GM20431 (cell line): ENCODE results near the gene KNSTRN.

Experiments used
- in situ Hi-C: fragments of 300-500 bp; cut with MseI, MboI; formaldehyde crosslinking; loops from one replicate; pipeline ENCODE4 v1.15.0; 2020; ENCODE audit warnings: low sequenced_read_pairs; ENCODE audit not compliant: unreplicated experiment

KNSTRN gene

GRCh38 chr15:40421246-40422157 lies 39.0 kb downstream of the KNSTRN start:
- in situ Hi-C loops: loop anchor here (10.0 kb wide), 1 partner anchor 77 kb away; the partner anchor contains the start of gene CCDC9B

GRCh38 chr15:40424483-40425115 lies 42.1 kb downstream of the KNSTRN start:
- in situ Hi-C loops: loop anchor here (10.0 kb wide), 1 partner anchor 80 kb away; the partner anchor contains the start of gene CCDC9B

- in situ Hi-C loops: loop anchor here (10.0 kb wide), 1 partner anchor 81 kb away; the partner anchor contains the start of gene CCDC9B
Measured at GRCh38 chr15:40425681-40426080, 43.2 kb downstream of the KNSTRN start.

- in situ Hi-C loops: loop anchor here (10.0 kb wide), 1 partner anchor 82 kb away; the partner anchor contains the start of gene CCDC9B
Measured at GRCh38 chr15:40427188-40427587, 44.7 kb downstream of the KNSTRN start.

- in situ Hi-C loops: loop anchor here (10.0 kb wide), 1 partner anchor 83 kb away; the partner anchor contains the start of gene CCDC9B
Measured at GRCh38 chr15:40428185-40428584, 45.7 kb downstream of the KNSTRN start.

- in situ Hi-C loops: loop anchor here (10.0 kb wide), 1 partner anchor 84 kb away; the partner anchor contains the start of gene CCDC9B
Measured at GRCh38 chr15:40429068-40429710, 46.7 kb downstream of the KNSTRN start.

GRCh38 chr15:40430271-40430805 lies 47.8 kb downstream of the KNSTRN start:
- in situ Hi-C loops: no loop called here

- in situ Hi-C loops: no loop called here
Measured at GRCh38 chr15:40435023-40435709, 52.6 kb downstream of the KNSTRN start.

GRCh38 chr15:40435710-40436089 lies 53.2 kb downstream of the KNSTRN start:
- in situ Hi-C loops: no loop called here

- in situ Hi-C loops: no loop called here
Measured at GRCh38 chr15:40436116-40436891, 53.8 kb downstream of the KNSTRN start.

- in situ Hi-C loops: no loop called here
Measured at GRCh38 chr15:40436892-40437751, 54.6 kb downstream of the KNSTRN start.

GRCh38 chr15:40437752-40438687 lies 55.5 kb downstream of the KNSTRN start:
- in situ Hi-C loops: no loop called here

GRCh38 chr15:40438712-40439111 lies 56.2 kb downstream of the KNSTRN start:
- in situ Hi-C loops: no loop called here

- in situ Hi-C loops: no loop called here
Measured at GRCh38 chr15:40439461-40439959, 57.0 kb downstream of the KNSTRN start.

GRCh38 chr15:40439960-40440742 lies 57.6 kb downstream of the KNSTRN start:
- in situ Hi-C loops: no loop called here
